ENCODE measurements around the gene ATP10B. TPM values are rescaled to one million over a fixed set of nuclear protein-coding genes. Genes with fewer than 3 reads are reported as not detected.

Gene ATP10B
- total and polyA plus RNA-seq, 12 donors, result 0.01 to 0.15 (median 0.04) TPM; not detected in 9

GRCh38 chr5:160667160-160667559 is 184.9 kb downstream of the ATP10B start:
- ATAC-seq (no peak), DNase-seq (no peak)
- WGBS, 2 donors, result 69 to 78% methylated on average over 5 of the region's 5 CpGs
- intact Hi-C loops (cut with DNase I), result no loop called here
- TF ChIP-seq CTCF (IDR thresholded peaks at IDR 0.05), result no peak
- Histone ChIP-seq H3K27me3 (no peaks in the 10 kb centered on the region), H3K4me3 (no peak overlapping the region), H3K9me3 (no peaks in the 10 kb centered on the region), H3K4me1 (no peaks in the 10 kb centered on the region), H3K36me3 (no peaks in the 10 kb centered on the region), H3K27ac (no peak overlapping the region)

GRCh38 chr5:160665460-160665859 is 186.6 kb downstream of the ATP10B start:
- no peak overlapping the region for H3K27ac ChIP-seq
- no peak for TF ChIP-seq CTCF (IDR thresholded peaks at IDR 0.05)
- H3K9me3 ChIP-seq, result no peaks in the 10 kb centered on the region
- H3K27me3 ChIP-seq, result peaks cover 0 to under 1% (median 0%) of the 10 kb centered on the region in 7 donors
- DNase-seq, result no peak
- no peaks in the 10 kb centered on the region for H3K36me3 ChIP-seq
- intact Hi-C loops (cut with DNase I), result no loop called here
- no peak for ATAC-seq
- 55 to 56% methylated on average over 3 of the region's 3 CpGs for WGBS, 2 donors
- no peak overlapping the region for H3K4me3 ChIP-seq
- no peaks in the 10 kb centered on the region for H3K4me1 ChIP-seq

GRCh38 chr5:160660132-160660531 is 191.9 kb downstream of the ATP10B start:
- ATAC-seq, result no peak
- intact Hi-C loops (cut with DNase I), result no loop called here
- H3K9me3 ChIP-seq, result no peaks in the 10 kb centered on the region

GRCh38 chr5:160657622-160658458 is 194.2 kb downstream of the ATP10B start:
- Histone ChIP-seq H3K27me3 (peaks cover 0 to 6% (median 0%) of the 10 kb centered on the region in 7 donors), H3K27ac (no peak overlapping the region), H3K4me1 (no peaks in the 10 kb centered on the region), H3K36me3 (no peaks in the 10 kb centered on the region), H3K4me3 (no peak overlapping the region), H3K9me3 (no peaks in the 10 kb centered on the region)
- 63 to 76% methylated on average over 5 of the region's 5 CpGs for WGBS, 2 donors
- DNase-seq, result no peak
- no peak for ATAC-seq
- no peak for TF ChIP-seq CTCF (IDR thresholded peaks at IDR 0.05)
- intact Hi-C loops (cut with DNase I), result no loop called here

More at GRCh38 chr5:160660132-160660531, 191.9 kb downstream of the ATP10B start:
- no peaks in the 10 kb centered on the region for H3K4me1 ChIP-seq
- H3K36me3 ChIP-seq, result no peaks in the 10 kb centered on the region
- no peak overlapping the region for H3K27ac ChIP-seq
- DNase-seq, result no peak
- no peak for TF ChIP-seq CTCF (IDR thresholded peaks at IDR 0.05)
- peaks cover 0 to 6% (median 0%) of the 10 kb centered on the region in 7 donors for H3K27me3 ChIP-seq
- 62 to 76% methylated on average over 1 of the region's 1 CpG for WGBS, 2 donors
- no peak overlapping the region for H3K4me3 ChIP-seq
